Measurements from ENCODE around the gene IFNL4.
"Not testable (repeated sequence)": the region's sequence is repeated elsewhere in the genome, so short reads cannot be mapped to it uniquely, and the experiment has no call there.

IFNL4 gene

GRCh38 chr19:39248806-39249205 lies at the start of gene IFNL4:
IFNL4 (minus strand) TSS chr19:39248856.
- DNase-seq (ENCODE audit: low read depth in 3 of 3) = no peak

DNA sequence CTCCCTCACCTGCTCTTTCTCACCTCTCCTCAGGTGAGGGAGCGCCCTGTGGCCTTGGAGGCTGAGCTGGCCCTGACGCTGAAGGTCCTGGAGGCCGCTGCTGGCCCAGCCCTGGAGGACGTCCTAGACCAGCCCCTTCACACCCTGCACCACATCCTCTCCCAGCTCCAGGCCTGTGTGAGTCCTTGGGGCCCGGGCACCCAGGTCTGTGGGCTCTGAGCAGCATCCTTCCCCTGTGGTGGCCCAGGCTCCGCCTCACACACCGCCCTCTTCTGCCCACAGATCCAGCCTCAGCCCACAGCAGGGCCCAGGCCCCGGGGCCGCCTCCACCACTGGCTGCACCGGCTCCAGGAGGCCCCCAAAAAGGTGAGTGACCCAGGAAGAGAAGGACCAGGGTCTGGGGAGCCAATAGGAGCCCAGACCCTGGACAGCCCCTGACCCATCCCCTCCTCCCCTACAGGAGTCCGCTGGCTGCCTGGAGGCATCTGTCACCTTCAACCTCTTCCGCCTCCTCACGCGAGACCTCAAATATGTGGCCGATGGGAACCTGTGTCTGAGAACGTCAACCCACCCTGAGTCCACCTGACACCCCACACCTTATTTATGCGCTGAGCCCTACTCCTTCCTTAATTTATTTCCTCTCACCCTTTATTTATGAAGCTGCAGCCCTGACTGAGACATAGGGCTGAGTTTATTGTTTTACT lies 49.4 kb upstream of the IFNL4 start:
- no peak for DNase-seq (ENCODE audit: low read depth in 3 of 3)

GRCh38 chr19:39296906-39297305 lies 48.2 kb upstream of the IFNL4 start:
- DNase-seq (ENCODE audit: low read depth in 3 of 3) = no peak

GRCh38 chr19:39296055-39296645 lies 47.5 kb upstream of the IFNL4 start, which contains the start of gene IFNL1:
IFNL1 (plus strand) TSS chr19:39296407; CDS start chr19:39296422, 15 bp downstream.
- DNase-seq (ENCODE audit: low read depth in 3 of 3) = no peak

DNA sequence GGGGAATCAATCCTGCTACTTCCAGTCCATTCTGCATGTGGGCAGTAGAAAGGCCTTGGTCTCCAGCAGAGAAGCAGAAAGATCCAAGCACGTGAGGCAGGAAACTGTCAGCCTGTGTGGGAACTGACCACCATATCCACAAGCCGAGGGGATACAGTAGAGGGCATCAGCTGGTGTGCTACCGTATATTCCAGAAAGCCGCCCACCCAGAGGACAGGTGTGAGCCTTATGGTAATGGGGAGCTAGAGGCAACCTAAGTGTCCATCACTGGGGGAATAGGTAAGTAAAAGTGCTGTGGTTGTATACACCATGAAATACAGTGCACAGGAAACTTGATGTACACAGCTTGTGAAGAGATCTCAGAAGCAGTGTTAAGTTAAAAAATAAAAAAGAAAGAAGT lies 44.7 kb upstream of the IFNL4 start:
- DNase-seq (ENCODE audit: low read depth in 3 of 3) = no peak

DNA sequence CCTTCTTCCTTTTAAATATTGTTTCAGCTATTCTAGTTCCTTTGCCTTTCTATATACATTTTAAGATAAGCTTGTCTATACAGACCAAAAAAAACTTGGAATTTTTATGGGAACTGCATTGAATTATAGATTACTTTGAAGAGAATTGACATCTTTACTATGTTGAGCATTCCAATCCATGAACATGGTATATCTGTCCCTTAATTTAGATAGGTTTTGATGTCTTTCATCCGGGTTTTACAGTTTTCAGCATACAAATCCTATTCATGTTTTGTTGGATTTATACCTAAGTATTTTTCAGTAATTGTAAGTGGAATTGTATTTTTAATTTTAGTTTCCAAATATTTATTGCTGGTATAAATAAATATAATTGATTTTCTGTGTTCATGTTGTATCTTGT lies 35.4 kb upstream of the IFNL4 start:
- no peak for DNase-seq (ENCODE audit: low read depth in 3 of 3)

DNA sequence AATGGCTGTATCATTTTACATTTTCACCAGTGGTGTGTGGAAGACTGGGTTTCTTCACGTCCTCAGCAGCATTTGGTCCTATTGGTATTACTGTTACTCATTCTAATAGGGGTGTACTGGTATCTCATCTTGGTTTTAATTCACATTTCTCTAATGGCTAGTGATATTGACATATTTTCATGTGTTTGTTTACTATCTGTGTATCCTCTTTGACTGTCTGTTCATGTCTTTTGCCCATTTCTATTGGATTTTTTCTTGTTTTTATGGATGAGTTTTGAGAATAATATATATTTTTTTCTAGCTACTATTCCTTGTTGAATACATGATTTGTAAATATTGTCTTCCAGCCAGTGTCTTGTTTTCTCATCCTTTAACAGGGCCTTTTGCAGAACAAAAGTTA lies 33.4 kb upstream of the IFNL4 start:
- no peak for DNase-seq (ENCODE audit: low read depth in 3 of 3)

- DNase-seq (ENCODE audit: low read depth in 3 of 3) = no peak
These were observed 28.9 kb upstream of the IFNL4 start for GRCh38 chr19:39277598-39277997.

DNA sequence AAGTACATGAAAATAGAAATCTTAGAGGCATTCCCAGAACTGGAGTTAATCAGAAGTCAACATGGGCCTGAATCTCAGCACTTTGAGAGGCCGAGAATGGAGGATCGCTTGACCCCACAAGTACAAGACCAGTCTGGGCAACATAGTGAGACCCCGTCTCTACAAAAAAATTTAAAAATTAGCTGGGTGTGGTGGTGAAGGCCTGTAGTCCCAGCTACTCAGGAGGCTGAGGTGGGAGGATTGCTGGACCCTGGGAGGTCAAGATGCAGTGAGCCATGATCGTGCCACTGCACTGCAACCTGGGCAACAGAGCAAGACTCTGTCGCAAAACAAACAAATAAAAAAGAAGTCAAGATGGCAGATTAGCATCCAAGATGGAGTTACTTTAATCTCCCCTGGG lies 28.1 kb upstream of the IFNL4 start:
- DNase-seq (ENCODE audit: low read depth in 3 of 3) = no peak

DNA sequence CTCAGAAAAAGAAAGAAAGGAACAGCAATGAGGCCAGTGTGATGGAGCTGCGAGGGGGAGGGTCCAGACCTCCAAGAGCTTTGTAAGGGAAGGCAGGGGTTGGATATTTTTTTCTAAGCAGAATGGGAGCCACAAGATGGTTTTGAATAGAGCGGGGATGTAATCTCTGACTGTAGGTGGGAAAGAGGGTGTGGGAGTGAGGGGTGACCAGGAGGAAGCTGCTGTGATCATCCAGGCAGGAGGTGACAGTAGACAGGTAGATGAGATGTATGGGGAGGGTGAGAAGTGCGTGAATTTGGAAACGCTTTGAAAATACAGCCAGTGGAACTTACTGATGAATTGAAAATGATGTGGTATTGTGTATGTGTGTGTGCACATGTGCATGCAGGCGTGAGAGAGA lies 26.9 kb upstream of the IFNL4 start:
- DNase-seq (ENCODE audit: low read depth in 3 of 3) = no peak

GRCh38 chr19:39273859-39274258 lies 25.2 kb upstream of the IFNL4 start:
- DNase-seq (ENCODE audit: low read depth in 3 of 3) = not testable (repeated sequence)

GRCh38 chr19:39270036-39270871 lies 21.6 kb upstream of the IFNL4 start:
- DNase-seq (ENCODE audit: low read depth in 3 of 3) = no peak

DNA sequence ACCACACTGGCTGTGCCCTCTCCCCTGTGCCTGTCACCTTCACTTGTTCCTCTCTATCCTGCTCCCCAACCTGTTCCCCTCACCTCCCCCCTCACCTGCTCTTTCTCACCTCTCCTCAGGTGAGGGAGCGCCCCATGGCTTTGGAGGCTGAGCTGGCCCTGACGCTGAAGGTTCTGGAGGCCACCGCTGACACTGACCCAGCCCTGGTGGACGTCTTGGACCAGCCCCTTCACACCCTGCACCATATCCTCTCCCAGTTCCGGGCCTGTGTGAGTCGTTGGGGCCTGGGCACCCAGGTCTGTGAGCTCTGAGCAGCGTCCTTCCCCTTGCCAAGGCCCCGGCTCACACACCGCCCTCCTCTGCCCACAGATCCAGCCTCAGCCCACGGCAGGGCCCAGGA lies 20.7 kb upstream of the IFNL4 start:
- DNase-seq (ENCODE audit: low read depth in 3 of 3) = not testable (repeated sequence)

GRCh38 chr19:39268531-39269223 lies 20.0 kb upstream of the IFNL4 start:
- not testable (repeated sequence) for DNase-seq (ENCODE audit: low read depth in 3 of 3)

- not testable (repeated sequence) for DNase-seq (ENCODE audit: low read depth in 3 of 3)
These were observed 19.4 kb upstream of the IFNL4 start, which contains the start of gene IFNL2 for GRCh38 chr19:39268085-39268484. IFNL2 (plus strand) TSS chr19:39268396; CDS start chr19:39268569, 173 bp downstream.

DNA sequence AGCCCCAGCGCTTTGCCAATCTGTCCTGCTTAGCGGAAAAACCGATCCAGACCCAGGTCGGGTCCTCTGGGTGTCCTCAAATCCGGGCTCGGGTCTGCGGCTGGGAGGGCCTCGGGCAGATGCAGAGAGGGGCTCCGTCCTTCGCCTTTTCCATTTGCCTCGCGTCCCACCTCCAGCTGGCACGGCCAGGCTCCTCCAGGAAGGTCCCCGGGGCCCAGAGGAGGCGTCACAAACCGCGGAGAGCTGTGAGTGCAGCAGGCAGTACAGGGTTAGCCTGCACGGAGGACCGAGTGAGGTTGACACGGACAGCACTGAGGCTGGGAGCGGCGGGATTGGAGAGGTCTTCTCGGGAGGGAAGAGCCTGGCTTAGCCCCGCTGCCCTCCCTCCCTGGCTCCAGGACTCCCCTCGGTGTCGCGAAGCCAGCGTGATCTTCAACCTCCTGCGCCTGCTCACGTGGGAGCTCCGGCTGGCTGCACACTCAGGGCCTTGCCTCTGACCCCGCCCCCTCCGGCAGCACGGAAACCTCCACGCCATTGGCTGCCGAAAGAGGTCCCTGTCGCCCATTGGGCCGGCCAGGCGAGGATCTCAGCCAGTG lies 16.8 kb upstream of the IFNL4 start:
- DNase-seq (ENCODE audit: low read depth in 3 of 3) = no peak

DNA sequence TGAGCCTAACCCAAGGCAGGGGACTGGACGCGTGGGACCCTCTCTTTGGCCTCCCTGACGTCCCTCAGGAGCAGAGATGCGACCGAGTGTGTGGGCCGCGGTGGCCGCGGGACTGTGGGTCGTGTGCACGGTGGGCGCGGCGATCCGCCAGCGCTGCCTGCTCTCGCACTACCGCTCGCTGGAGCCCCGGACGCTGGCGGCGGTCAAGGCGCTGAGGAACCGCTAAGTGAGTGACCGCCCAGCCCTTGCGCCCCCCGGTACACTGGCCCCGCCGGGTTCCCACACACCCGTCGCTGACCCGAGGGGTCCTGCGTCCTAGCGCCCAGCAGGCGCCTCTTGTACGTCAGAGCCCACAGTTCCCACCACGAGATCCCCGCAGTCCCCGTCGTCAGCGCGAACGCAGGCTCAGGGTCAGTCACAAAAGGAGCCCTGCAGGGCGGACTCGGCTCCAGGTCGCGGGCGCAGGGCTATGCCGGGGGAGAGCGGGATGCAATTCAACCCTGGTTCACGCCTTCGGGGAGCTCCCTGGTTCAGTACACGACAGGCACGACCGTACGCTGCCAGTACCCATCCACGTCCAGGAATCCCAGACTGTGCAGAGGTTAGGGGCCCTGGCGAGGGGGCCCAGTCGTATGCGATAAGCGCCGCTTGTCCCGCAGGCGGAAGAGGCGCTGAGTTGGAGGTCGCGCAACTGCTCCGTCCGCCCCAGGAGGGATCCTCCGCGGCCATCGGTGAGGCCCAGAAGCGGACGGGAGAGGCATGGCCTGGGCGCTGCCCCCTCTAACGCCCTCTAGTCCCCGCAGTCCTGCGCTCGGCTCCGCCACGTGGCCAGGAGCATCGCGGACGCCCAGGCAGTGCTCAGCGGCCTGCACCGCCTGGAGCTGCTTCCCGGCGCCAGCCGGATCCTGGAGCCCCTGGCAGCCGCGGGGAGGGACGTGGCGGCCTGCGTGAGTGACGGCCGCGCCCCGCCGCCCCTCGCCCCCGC lies 15.9 kb upstream of the IFNL4 start:
- DNase-seq (ENCODE audit: low read depth in 3 of 3) = no peak

DNA sequence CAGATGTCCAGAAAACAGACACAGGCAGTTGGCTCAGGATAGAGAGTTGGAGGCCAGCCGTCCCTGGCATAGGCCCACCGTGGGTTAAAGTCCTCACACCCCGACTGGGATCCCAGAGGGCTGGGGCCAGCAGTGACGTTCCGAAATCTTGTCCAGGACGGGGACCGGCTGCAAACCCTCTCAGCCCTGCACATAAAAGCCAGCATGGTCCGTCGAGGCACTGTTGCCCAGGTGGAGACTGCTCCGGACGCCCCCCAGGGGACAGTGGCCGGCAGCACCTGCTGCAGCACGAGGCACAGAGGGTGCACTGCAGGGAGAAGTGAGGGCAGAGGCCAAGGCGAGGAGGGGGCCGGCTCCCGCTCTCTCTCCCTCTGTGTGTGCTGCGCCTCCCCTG lies 15.3 kb upstream of the IFNL4 start:
- DNase-seq (ENCODE audit: low read depth in 3 of 3) = no peak

GRCh38 chr19:39262496-39262895 lies 13.8 kb upstream of the IFNL4 start:
- DNase-seq (ENCODE audit: low read depth in 3 of 3) = no peak

DNA sequence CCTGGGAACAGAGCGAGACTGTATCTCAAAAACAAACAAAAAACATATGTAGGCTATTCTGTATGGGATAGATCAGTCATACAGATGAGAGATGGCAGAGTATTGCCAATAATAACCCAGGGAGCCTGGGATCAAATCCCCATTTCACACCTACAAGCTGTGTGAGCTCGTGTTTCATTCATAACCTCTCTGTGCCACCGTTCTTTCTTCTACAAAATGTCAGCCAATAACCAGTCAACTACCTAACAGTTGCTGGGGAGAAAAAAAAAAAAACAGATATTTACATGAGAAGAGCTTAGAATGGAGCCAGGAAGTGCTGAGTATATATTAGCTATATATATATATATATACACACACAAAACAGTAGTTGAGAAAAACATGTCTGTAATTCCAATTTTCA lies 13.0 kb upstream of the IFNL4 start:
- no peak for DNase-seq (ENCODE audit: low read depth in 3 of 3)
